OCI-LY7 (cell line): Measurements from ENCODE around the gene DRAM1. TPM values are rescaled to one million over a fixed set of nuclear protein-coding genes. Genes with fewer than 3 reads are reported as not detected.
"Not testable (repeated sequence)": the region's sequence is repeated elsewhere in the genome, so short reads cannot be mapped to it uniquely, and the experiment has no call there.

ENCODE experiments used
- BruUV-seq: library from RNA; stranded (reverse); fragments of 400-500 nt; replicated peaks from 2 replicates; lab custom pipeline; 2021; lab: Mats Ljungman, UMichigan
- CTCF ChIA-PET: fragments of 300-600 bp; sonication (Branson Sonifier 250); formaldehyde crosslinking; loops from one replicate; lab custom pipeline; 2022; ENCODE audit warnings: antibody characterized with exemption; ENCODE audit not compliant: unreplicated experiment; lab: Charles Lee
- POLR2A ChIA-PET: fragments of 300-600 bp; sonication (Branson Sonifier 250); formaldehyde crosslinking; loops from one replicate; lab custom pipeline; 2022; ENCODE audit warnings: antibody characterized with exemption; lab: Charles Lee
- DNase-seq: peaks from one replicate; pipeline ENCODE4 v3.0.0-alpha.2; 2015; ENCODE audit warnings: low spot score
- H2AFZ ChIP-seq: fragments of 200-600 bp; sonication (generic), shearing (Covaris generic); 2 replicates; pipeline ENCODE4 v1.6.1; 2014; ENCODE audit warnings: mild to moderate bottlenecking, antibody characterized with exemption, low read length, moderate library complexity
- H3K27ac ChIP-seq: fragments of 200-600 bp; sonication (generic); 2 replicates; pipeline ENCODE4 v1.5.1; 2014; ENCODE audit warnings: mixed run types, low read depth, mild to moderate bottlenecking, moderate library complexity, low read length, inconsistent platforms; ENCODE audit not compliant: poor library complexity, severe bottlenecking
- H3K36me3 ChIP-seq: fragments of 200-600 bp; sonication (generic); 2 replicates; pipeline ENCODE4 v1.6.1; 2014; ENCODE audit warnings: mild to moderate bottlenecking, antibody characterized with exemption, low read length, moderate library complexity, mixed read lengths; ENCODE audit not compliant: insufficient read depth
- H3K4me1 ChIP-seq: fragments of 200-600 bp; sonication (generic); 2 replicates; pipeline ENCODE4 v1.5.1; 2014; ENCODE audit warnings: mild to moderate bottlenecking, low read length; ENCODE audit not compliant: insufficient read depth, poor library complexity, severe bottlenecking
- H3K4me2 ChIP-seq: fragments of 200-600 bp; sonication (generic); 2 replicates; pipeline ENCODE4 v1.6.1; 2014; ENCODE audit warnings: mild to moderate bottlenecking, low read length
- H3K4me3 ChIP-seq: fragments of 200-600 bp; sonication (generic); 2 replicates; pipeline ENCODE4 v1.5.1; 2014; ENCODE audit warnings: mild to moderate bottlenecking, low read depth, low read length; ENCODE audit not compliant: poor library complexity, severe bottlenecking
- H3K79me2 ChIP-seq: fragments of 200-600 bp; sonication (generic); 2 replicates; pipeline ENCODE4 v1.6.1; 2016; ENCODE audit warnings: low read depth, mild to moderate bottlenecking, low read length, moderate library complexity, mixed read lengths; ENCODE audit not compliant: insufficient read depth
- H3K9me2 ChIP-seq: fragments of 200-600 bp; sonication (generic); 2 replicates; pipeline ENCODE4 v1.6.1; 2016; ENCODE audit warnings: mild to moderate bottlenecking, low read length, mixed read lengths; ENCODE audit not compliant: insufficient read depth
- H3K9me3 ChIP-seq: fragments of 200-600 bp; sonication (generic); 2 replicates; pipeline ENCODE4 v1.6.1; 2014; ENCODE audit warnings: mild to moderate bottlenecking, mixed run types, low read length, mixed read lengths
- H4K20me1 ChIP-seq: fragments of 200-600 bp; sonication (generic); 2 replicates; pipeline ENCODE4 v1.6.1; 2014; ENCODE audit warnings: mild to moderate bottlenecking, antibody characterized with exemption, low read length, moderate library complexity, mixed read lengths; ENCODE audit not compliant: insufficient read depth
- CTCF ChIP-seq: fragments of 200-600 bp; sonication (generic); conservative IDR thresholded peaks from 2 replicates; pipeline ENCODE4 v1.5.1; 2014; ENCODE audit warnings: mild to moderate bottlenecking, antibody characterized with exemption, low read length, moderate library complexity, mixed read lengths
- EZH2phosphoT487 ChIP-seq: fragments of 200-600 bp; sonication (generic); IDR thresholded peaks from 2 replicates; pipeline ENCODE4 v1.6.1; 2018; ENCODE audit warnings: low read depth, borderline replicate concordance, mild to moderate bottlenecking, mixed run types, antibody characterized with exemption, low read length, moderate library complexity, mixed read lengths
- intact Hi-C: fragments of 100-400 bp; cut with micrococcal nuclease; formaldehyde crosslinking; loops from one replicate; pipeline ENCODE4 v1.10.0; 2022; ENCODE audit not compliant: unreplicated experiment
- total RNA-seq, 2 experiments: library from RNA; depleted of rRNA in 1 of 2; stranded (reverse); fragments of >200 nt in 1 of 2; shearing (Covaris generic) in 1 of 2; gene quantifications; 2 replicates each; pipeline ENCODE4 v1.2.3, GENCODE V29; 2014 to 2022

Gene DRAM1
- total RNA-seq, 2 experiments from 2014 or later, result not detected

GRCh38 chr12:101880769-101881168 lies 3.4 kb downstream of the DRAM1 start:
- peaks cover 14% of the 10 kb centered on the region for H3K4me1 ChIP-seq
- no peak overlapping the region for H3K27ac ChIP-seq
- no peaks in the 10 kb centered on the region for H3K36me3 ChIP-seq
- intact Hi-C loops, result no loop called here
- H2AFZ ChIP-seq, result no peak overlapping the region
- ChIA-PET POLR2A (interaction anchor here (1.3 kb wide), 1 partner anchor 32 kb away, joined by 5 read pairs; no protein-coding TSS in a partner anchor), CTCF (no interaction called here)
- no peak overlapping the region for H3K4me3 ChIP-seq
- no peaks in the 10 kb centered on the region for H3K9me3 ChIP-seq
- no peaks in the 10 kb centered on the region for H3K79me2 ChIP-seq
- no TSS peak for BruUV-seq
- H3K4me2 ChIP-seq, result no peak overlapping the region
- H4K20me1 ChIP-seq, result no peaks in the 10 kb centered on the region
- no peaks in the 10 kb centered on the region for H3K9me2 ChIP-seq
- TF ChIP-seq EZH2phosphoT487 (no peak), CTCF (no peak)
- no peak for DNase-seq

GRCh38 chr12:101881228-101881627 lies 3.8 kb downstream of the DRAM1 start:
- H3K4me3 ChIP-seq, result no peak overlapping the region
- H4K20me1 ChIP-seq, result no peaks in the 10 kb centered on the region
- peaks cover 14% of the 10 kb centered on the region for H3K4me1 ChIP-seq
- no peaks in the 10 kb centered on the region for H3K9me2 ChIP-seq
- H3K9me3 ChIP-seq, result no peaks in the 10 kb centered on the region
- no peaks in the 10 kb centered on the region for H3K79me2 ChIP-seq
- no peak for DNase-seq
- BruUV-seq, result no TSS peak
- H2AFZ ChIP-seq, result no peak overlapping the region
- no peak overlapping the region for H3K27ac ChIP-seq
- TF ChIP-seq EZH2phosphoT487, result no peak
- TF ChIP-seq CTCF, result no peak
- no peak overlapping the region for H3K4me2 ChIP-seq
- ChIA-PET CTCF (no interaction called here), POLR2A (interaction anchor here (1.3 kb wide), 1 partner anchor 32 kb away, joined by 5 read pairs; no protein-coding TSS in a partner anchor)
- no peaks in the 10 kb centered on the region for H3K36me3 ChIP-seq
- intact Hi-C loops, result no loop called here

GRCh38 chr12:101884174-101884573 lies 6.8 kb downstream of the DRAM1 start:
- Histone ChIP-seq H3K79me2 (no peaks in the 10 kb centered on the region), H3K9me2 (no peaks in the 10 kb centered on the region), H3K27ac (no peak overlapping the region), H3K9me3 (no peaks in the 10 kb centered on the region), H3K4me1 (no peaks in the 10 kb centered on the region), H2AFZ (no peak overlapping the region), H4K20me1 (no peaks in the 10 kb centered on the region), H3K36me3 (no peaks in the 10 kb centered on the region), H3K4me3 (no peak overlapping the region), H3K4me2 (no peak overlapping the region)
- no TSS peak for BruUV-seq
- ChIA-PET POLR2A (no interaction called here), CTCF (no interaction called here)
- TF ChIP-seq EZH2phosphoT487, result no peak
- no peak for TF ChIP-seq CTCF
- no peak for DNase-seq
- intact Hi-C loops, result no loop called here

- H3K4me1 ChIP-seq, POLR2A ChIA-PET, H4K20me1 ChIP-seq, H3K9me2 ChIP-seq, CTCF ChIA-PET, H3K4me2 ChIP-seq, H3K36me3 ChIP-seq, H3K9me3 ChIP-seq, H2AFZ ChIP-seq, H3K4me3 ChIP-seq, DNase-seq, intact Hi-C loops, BruUV-seq, H3K79me2 ChIP-seq, H3K27ac ChIP-seq: not testable (repeated sequence)
Measured at GRCh38 chr12:101884781-101885340, 7.5 kb downstream of the DRAM1 start.
